Caco-2 (cell line): ENCODE results near the gene NINJ1. TPM values are rescaled to one million over a fixed set of nuclear protein-coding genes. Genes with fewer than 3 reads are reported as not detected.

Experiments used
- BruUV-seq: library from RNA; stranded (reverse); fragments of 400-500 nt; replicated peaks from 2 replicates; lab custom pipeline; 2021; lab: Mats Ljungman, UMichigan
- CTCF ChIA-PET: fragments of 300-600 bp; sonication (Branson Sonifier 250); formaldehyde crosslinking; loops from one replicate; lab custom pipeline; 2022; ENCODE audit warnings: antibody characterized with exemption; lab: Charles Lee
- POLR2A ChIA-PET: fragments of 300-600 bp; sonication (Branson Sonifier 250); formaldehyde crosslinking; loops from one replicate; lab custom pipeline; 2022; ENCODE audit warnings: antibody characterized with exemption; lab: Charles Lee
- DNase-seq, 2 experiments: peaks; one replicate each; pipeline versions ENCODE4 v3.0.0 to v3.0.0-alpha.2; 2020 to 2022
- H3K27me3 ChIP-seq: replicated peaks from 2 replicates; pipeline ENCODE4 v1.6.0; 2011; ENCODE audit warnings: low read length; ENCODE audit not compliant: control insufficient read depth, insufficient read depth
- H3K36me3 ChIP-seq: 2 replicates; pipeline ENCODE4 v1.5.1; 2011; ENCODE audit warnings: low read length; ENCODE audit not compliant: control insufficient read depth, insufficient read depth
- H3K4me1 ChIP-seq: fragments of 250-450 bp; sonication (Bioruptor Pico); 2 replicates; pipeline ENCODE4 v1.5.1; 2020; ENCODE audit warnings: mild to moderate bottlenecking
- H3K4me3 ChIP-seq: 2 replicates; pipeline ENCODE4 v1.5.1; 2011; ENCODE audit warnings: low read depth, mild to moderate bottlenecking, control low read depth, low read length
- H3K9me3 ChIP-seq: fragments of 250-450 bp; sonication (Bioruptor Pico); 2 replicates; pipeline ENCODE4 v1.5.1; 2020; ENCODE audit warnings: mild to moderate bottlenecking, moderate library complexity
- H3K27ac Mint-ChIP-seq: one replicate; pipeline ENCODE4 v1.8.0; 2022; ENCODE audit warnings: mixed read lengths; ENCODE audit not compliant: unreplicated experiment
- H3K27me3 Mint-ChIP-seq: one replicate; pipeline ENCODE4 v1.8.0; 2022; ENCODE audit warnings: mixed read lengths; ENCODE audit not compliant: insufficient read depth, unreplicated experiment
- H3K36me3 Mint-ChIP-seq: one replicate; pipeline ENCODE4 v1.8.0; 2022; ENCODE audit warnings: mild to moderate bottlenecking, mixed read lengths; ENCODE audit not compliant: insufficient read depth, unreplicated experiment
- H3K4me1 Mint-ChIP-seq: one replicate; pipeline ENCODE4 v1.8.0; 2022; ENCODE audit warnings: low read depth, mixed read lengths; ENCODE audit not compliant: unreplicated experiment
- H3K4me3 Mint-ChIP-seq: one replicate; pipeline ENCODE4 v1.8.0; 2022; ENCODE audit warnings: mild to moderate bottlenecking, moderate library complexity, mixed read lengths; ENCODE audit not compliant: unreplicated experiment
- H3K9me3 Mint-ChIP-seq: one replicate; pipeline ENCODE4 v1.8.0; 2022; ENCODE audit warnings: mixed read lengths; ENCODE audit not compliant: unreplicated experiment
- CTCF ChIP-seq, 2 experiments: fragments of 200-600 bp in 1 of 2; IDR thresholded peaks; 1 replicate in 1 of 2; 2 replicates in 1 of 2; pipeline versions ENCODE4 v1.5.1 to v1.8.0; 2011 to 2022; ENCODE audit warnings: antibody characterized with exemption in 1 of 2, control low read depth in 1 of 2, inconsistent platforms in 1 of 2, low read depth in 1 of 2, low read length in 1 of 2, mild to moderate bottlenecking in 1 of 2, moderate library complexity in 1 of 2; ENCODE audit not compliant: insufficient read depth in 1 of 2, severe bottlenecking in 1 of 2, unreplicated experiment in 1 of 2
- intact Hi-C: fragments of 100-400 bp; cut with micrococcal nuclease; formaldehyde crosslinking; loops from one replicate; pipeline ENCODE4 v1.10.0; 2022; ENCODE audit not compliant: unreplicated experiment
- total RNA-seq: library from RNA; stranded (reverse); gene quantifications from 2 replicates; pipeline ENCODE4 v1.2.3, GENCODE V29; 2022

The NINJ1 gene
- total RNA-seq, 1 experiment from 2014 or later: 35.6 TPM

GRCh38 chr9:93134740-93135444 is 841 bp upstream of the NINJ1 start:
- POLR2A ChIA-PET: no interaction called here
- BruUV-seq: no TSS peak
- CTCF ChIA-PET: no interaction called here
- Mint-ChIP-seq H3K4me3 (peak overlapping the region; percentile 79), H3K4me1 (peaks cover 6% of the 10 kb centered on the region), H3K27ac (peak overlapping the region; percentile 25), H3K27me3 (no peaks in the 10 kb centered on the region), H3K36me3 (peaks cover 6% of the 10 kb centered on the region), H3K9me3 (no peaks in the 10 kb centered on the region)
- Histone ChIP-seq H3K36me3 (no peaks in the 10 kb centered on the region), H3K4me1 (peaks cover 10% of the 10 kb centered on the region; the same call in 1 of the 2 replicates), H3K4me3 (peak overlapping the region; percentile 55), H3K9me3 (no peaks in the 10 kb centered on the region), H3K27me3 (no peaks in the 10 kb centered on the region)
- no peak for TF ChIP-seq CTCF (IDR thresholded peaks at IDR 0.05; ENCODE audit: insufficient read depth in 1 of 2, low read depth in 1 of 2, low read length in 1 of 2, severe bottlenecking in 1 of 2, unreplicated experiment in 1 of 2)
- intact Hi-C loops: no loop called here
- DNase-seq: no peak

DNA sequence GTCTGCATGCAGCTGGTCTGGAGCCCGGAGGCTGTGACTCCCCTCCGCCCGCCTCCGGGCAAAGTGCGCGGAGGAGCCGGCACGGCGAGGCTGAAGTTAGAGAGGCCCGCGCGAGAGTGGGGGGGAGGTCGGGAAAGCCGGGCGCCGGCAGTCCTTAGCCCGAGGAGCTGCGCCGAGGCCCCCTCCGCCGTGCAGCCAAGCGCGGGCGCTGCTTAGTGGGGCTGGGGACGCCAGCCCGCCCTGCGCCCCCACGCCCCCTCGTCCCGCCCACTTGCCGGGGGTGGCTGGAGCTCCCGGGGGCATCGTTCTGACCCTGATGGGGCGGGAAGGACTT is 403 bp downstream of the NINJ1 start:
- H3K27me3 Mint-ChIP-seq: no peaks in the 10 kb centered on the region
- H3K27ac Mint-ChIP-seq: peak overlapping the region; percentile 80
- no peaks in the 10 kb centered on the region for H3K36me3 ChIP-seq
- peaks cover 6% of the 10 kb centered on the region for H3K36me3 Mint-ChIP-seq
- DNase-seq: peak; percentile 78 to 80
- no peaks in the 10 kb centered on the region for H3K9me3 ChIP-seq
- H3K4me3 ChIP-seq: peak overlapping the region; percentile 55
- ChIA-PET POLR2A (interaction anchor here (0.7 kb wide), 1 partner anchor 436 kb away, joined by 3 read pairs; no protein-coding TSS in a partner anchor), CTCF (interaction anchor here (1.2 kb wide), 1 partner anchor 21 kb away, joined by 4 read pairs; no protein-coding TSS in a partner anchor)
- intact Hi-C loops: loop anchor here (1.0 kb wide), 1 partner anchor 255 kb away; the partner anchor contains the start of gene ZNF484
- no peaks in the 10 kb centered on the region for H3K27me3 ChIP-seq
- peaks cover 10% of the 10 kb centered on the region; the same call in 1 of the 2 replicates for H3K4me1 ChIP-seq
- H3K4me1 Mint-ChIP-seq: peaks cover 6% of the 10 kb centered on the region
- BruUV-seq: no TSS peak
- no peak for TF ChIP-seq CTCF (IDR thresholded peaks at IDR 0.05; ENCODE audit: insufficient read depth in 1 of 2, low read depth in 1 of 2, low read length in 1 of 2, severe bottlenecking in 1 of 2, unreplicated experiment in 1 of 2)
- H3K9me3 Mint-ChIP-seq: no peaks in the 10 kb centered on the region
- H3K4me3 Mint-ChIP-seq: peak overlapping the region; percentile 79

GRCh38 chr9:93132946-93133680 is 938 bp downstream of the NINJ1 start:
- peaks cover 10% of the 10 kb centered on the region; the same call in 1 of the 2 replicates for H3K4me1 ChIP-seq
- Mint-ChIP-seq H3K36me3 (peaks cover 6% of the 10 kb centered on the region), H3K4me1 (peaks cover 6% of the 10 kb centered on the region), H3K27ac (peak overlapping the region; percentile 80), H3K4me3 (peak overlapping the region; percentile 79), H3K27me3 (no peaks in the 10 kb centered on the region), H3K9me3 (no peaks in the 10 kb centered on the region)
- ChIA-PET POLR2A (no interaction called here), CTCF (interaction anchor here (1.2 kb wide), 1 partner anchor 21 kb away, joined by 4 read pairs; no protein-coding TSS in a partner anchor)
- H3K9me3 ChIP-seq: no peaks in the 10 kb centered on the region
- no peaks in the 10 kb centered on the region for H3K27me3 ChIP-seq
- intact Hi-C loops: loop anchor here (1.0 kb wide), 1 partner anchor 255 kb away; the partner anchor contains the start of gene ZNF484
- TSS peak; percentile 62 for BruUV-seq
- TF ChIP-seq CTCF (IDR thresholded peaks at IDR 0.05; ENCODE audit: insufficient read depth in 1 of 2, low read depth in 1 of 2, low read length in 1 of 2, severe bottlenecking in 1 of 2, unreplicated experiment in 1 of 2): no peak
- peak overlapping the region; percentile 55 for H3K4me3 ChIP-seq
- DNase-seq: peak in 1 of 2 experiments; percentile 43
- no peaks in the 10 kb centered on the region for H3K36me3 ChIP-seq
